IMR-90 (cell line): ENCODE results near the gene CLUH. TPM values are rescaled to one million over a fixed set of nuclear protein-coding genes. Genes with fewer than 3 reads are reported as not detected.
"Not testable (repeated sequence)": the region's sequence is repeated elsewhere in the genome, so short reads cannot be mapped to it uniquely, and the experiment has no call there.

ENCODE experiments used
- ATAC-seq: fragments of 200-7000 bp; cut with Tn5 transposase; 2 replicates; pipeline ENCODE4 v1.9.1; 2020; ENCODE audit warnings: low read depth, mild to moderate bottlenecking, moderate library complexity
- BruUV-seq: library from RNA; stranded (reverse); fragments of 400-500 nt; replicated peaks from 2 replicates; lab custom pipeline; 2021; lab: Mats Ljungman, UMichigan
- CTCF ChIA-PET: fragments of 300-600 bp; formaldehyde crosslinking; extraction: SDS; loops from one replicate; lab custom pipeline; 2021; ENCODE audit warnings: antibody characterized with exemption; lab: Yijun Ruan, JAX
- POLR2A ChIA-PET: fragments of 300-600 bp; sonication (Branson Sonifier 250); formaldehyde crosslinking; loops from one replicate; lab custom pipeline; 2022; ENCODE audit warnings: antibody characterized with exemption; ENCODE audit not compliant: unreplicated experiment; lab: Charles Lee
- DNase-seq: peaks from one replicate; pipeline ENCODE4 v3.0.0; 2013
- H2AFZ ChIP-seq: replicated peaks from 2 replicates; pipeline ENCODE3; 2013; ENCODE audit warnings: low read length, mild to moderate bottlenecking; ENCODE audit not compliant: poor library complexity
- H2AK5ac ChIP-seq: 2 replicates; pipeline ENCODE4 v1.6.1; 2013; ENCODE audit warnings: low read depth, low read length, inconsistent platforms
- H2AK9ac ChIP-seq: replicated peaks from 2 replicates; pipeline ENCODE3; 2013; ENCODE audit warnings: mild to moderate bottlenecking, low read depth, low read length, moderate library complexity; ENCODE audit not compliant: poor library complexity
- H2BK120ac ChIP-seq: 2 replicates; pipeline ENCODE4 v1.6.1; 2013; ENCODE audit warnings: low read depth, low read length, inconsistent platforms
- H2BK15ac ChIP-seq: 3 replicates; pipeline ENCODE4 v1.6.1; 2013; ENCODE audit warnings: low read depth, low read length, inconsistent platforms
- H2BK20ac ChIP-seq: 2 replicates; pipeline ENCODE4 v1.6.1; 2013; ENCODE audit warnings: low read depth, mild to moderate bottlenecking, inconsistent platforms, low read length, moderate library complexity
- H2BK5ac ChIP-seq: 2 replicates; pipeline ENCODE4 v1.6.1; 2013; ENCODE audit warnings: mild to moderate bottlenecking, low read depth, low read length, inconsistent platforms; ENCODE audit not compliant: poor library complexity, severe bottlenecking
- H3K14ac ChIP-seq: replicated peaks from 2 replicates; pipeline ENCODE4 v1.6.1; 2013; ENCODE audit warnings: low read depth, low read length, inconsistent platforms
- H3K18ac ChIP-seq: 2 replicates; pipeline ENCODE4 v1.6.1; 2013; ENCODE audit warnings: low read depth, low read length, control low read depth
- H3K23ac ChIP-seq: 2 replicates; pipeline ENCODE4 v1.6.1; 2013; ENCODE audit warnings: low read depth, low read length, inconsistent platforms
- H3K27ac ChIP-seq: 2 replicates; pipeline ENCODE4 v1.5.1; 2013; ENCODE audit warnings: mild to moderate bottlenecking, control low read depth, low read length; ENCODE audit not compliant: insufficient read depth
- H3K27me3 ChIP-seq: 2 replicates; pipeline ENCODE4 v1.6.1; 2013; ENCODE audit warnings: low read length; ENCODE audit not compliant: control insufficient read depth, insufficient read depth
- H3K36me3 ChIP-seq: 2 replicates; pipeline ENCODE4 v1.6.1; 2013; ENCODE audit warnings: low read length, mixed read lengths; ENCODE audit not compliant: control insufficient read depth, insufficient read depth
- H3K4ac ChIP-seq: 2 replicates; pipeline ENCODE4 v1.6.1; 2013; ENCODE audit warnings: low read depth, low read length, inconsistent platforms
- H3K4me1 ChIP-seq: 2 replicates; pipeline ENCODE4 v1.6.1; 2013; ENCODE audit warnings: low read length, mixed read lengths; ENCODE audit not compliant: control insufficient read depth, insufficient read depth
- H3K4me2 ChIP-seq: 2 replicates; pipeline ENCODE4 v1.6.1; 2013; ENCODE audit warnings: low read depth, mild to moderate bottlenecking, control low read depth, low read length, moderate library complexity
- H3K4me3 ChIP-seq: 2 replicates; pipeline ENCODE4 v1.5.1; 2013; ENCODE audit warnings: low read depth, mild to moderate bottlenecking, control low read depth, low read length, moderate library complexity; ENCODE audit not compliant: insufficient read depth
- H3K56ac ChIP-seq: 2 replicates; pipeline ENCODE4 v1.6.1; 2013; ENCODE audit warnings: low read length, inconsistent platforms; ENCODE audit not compliant: insufficient read depth; ENCODE audit errors: extremely low read depth
- H3K79me1 ChIP-seq, 2 experiments: 2 replicates each; pipeline ENCODE4 v1.6.1; 2013; ENCODE audit warnings: low read length in 2 of 2, inconsistent platforms in 1 of 2, low read depth in 1 of 2
- H3K9ac ChIP-seq: 2 replicates; pipeline ENCODE4 v1.6.1; 2013; ENCODE audit warnings: low read depth, low read length, control low read depth
- H3K9me1 ChIP-seq: 2 replicates; pipeline ENCODE4 v1.6.1; 2013; ENCODE audit warnings: low read length, inconsistent platforms; ENCODE audit not compliant: insufficient read depth
- H3K9me3 ChIP-seq: 2 replicates; pipeline ENCODE4 v1.6.1; 2013; ENCODE audit warnings: low read length; ENCODE audit not compliant: control insufficient read depth, insufficient read depth
- H4K20me1 ChIP-seq: 2 replicates; pipeline ENCODE4 v1.6.1; 2013; ENCODE audit warnings: low read length, inconsistent platforms; ENCODE audit not compliant: insufficient read depth
- H4K5ac ChIP-seq: 2 replicates; pipeline ENCODE4 v1.6.1; 2013; ENCODE audit warnings: mild to moderate bottlenecking, low read depth, low read length, control low read depth
- H4K8ac ChIP-seq, 2 experiments: 2 replicates each; pipeline ENCODE4 v1.6.1; 2013; ENCODE audit warnings: low read depth in 2 of 2, low read length in 2 of 2, control low read depth in 1 of 2, inconsistent platforms in 1 of 2
- H4K91ac ChIP-seq: 2 replicates; pipeline ENCODE4 v1.6.1; 2013; ENCODE audit warnings: low read depth, low read length, inconsistent platforms; ENCODE audit not compliant: insufficient read depth
- WGBS, 2 experiments: methylation state at CpG; one replicate each; pipeline versions ENCODE4 v1.1.5 to v1.1.7; 2013; ENCODE audit warnings: missing lambda C conversion rate in 2 of 2; ENCODE audit not compliant: insufficient read length in 1 of 2; ENCODE audit errors: extremely low coverage in 2 of 2; 5-methylcytosine and 5-hydroxymethylcytosine counted together
- dilution Hi-C: fragments of 300-500 bp; cut with HindIII; formaldehyde crosslinking; loops from one replicate; pipeline ENCODE4 v1.14.3; 2018; ENCODE audit warnings: low sequenced_read_pairs; ENCODE audit not compliant: unreplicated experiment
- in situ Hi-C: fragments of 300-500 bp; cut with MboI; formaldehyde crosslinking; loops from 3 replicates; pipeline ENCODE4 v1.14.3; 2019; ENCODE audit warnings: low sequenced_read_pairs, inconsistent platforms, mixed read lengths
- intact Hi-C: fragments of 100-400 bp; cut with micrococcal nuclease; formaldehyde crosslinking; loops from 2 replicates; pipeline ENCODE4 v1.10.0; 2022
- polyA plus RNA-seq, 3 experiments: library from polyadenylated mRNA; depleted of rRNA; stranded (reverse); fragments of >200 nt; gene quantifications; 2 replicates each; pipeline ENCODE4 v1.2.3, GENCODE V29; 2012; ENCODE audit warnings: low replicate concordance in 1 of 3
- total RNA-seq: library from RNA; depleted of rRNA; stranded (reverse); fragments of >200 nt; gene quantifications from 2 replicates; pipeline ENCODE4 v1.2.3, GENCODE V29; 2012

CLUH gene
- total and polyA plus RNA-seq, 2 of the 4 experiments (the other 2 are of a cell fraction), result 12.9 to 42.0 TPM

DNA sequence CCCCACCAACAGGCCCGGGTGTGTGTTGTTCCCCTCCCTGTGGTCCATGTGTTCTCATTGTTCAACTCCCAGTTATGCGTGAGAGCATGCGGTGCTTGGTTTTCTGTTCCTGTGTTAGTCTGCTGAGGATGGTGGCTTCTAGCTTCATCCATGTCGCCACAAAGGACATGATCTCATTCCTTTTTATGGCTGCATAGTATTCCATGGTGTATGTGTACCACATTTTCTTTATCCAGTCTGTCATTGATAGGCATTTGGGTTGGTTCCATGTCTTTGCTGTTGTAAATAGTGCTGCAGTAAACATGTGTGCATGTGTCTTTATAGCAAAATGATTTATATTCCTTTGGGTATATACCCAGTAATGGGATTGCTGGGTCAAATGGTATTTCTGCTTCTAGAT, 51.2 kb downstream of the CLUH start:
- ATAC-seq, H4K5ac ChIP-seq, H3K4me3 ChIP-seq, H3K56ac ChIP-seq, H2BK15ac ChIP-seq, H3K27me3 ChIP-seq, H3K4ac ChIP-seq, H2BK5ac ChIP-seq, DNase-seq, H4K91ac ChIP-seq, H2BK120ac ChIP-seq, CTCF ChIA-PET, H4K8ac ChIP-seq, H2BK20ac ChIP-seq, H3K23ac ChIP-seq, H3K4me1 ChIP-seq, dilution Hi-C loops, H3K9ac ChIP-seq, H2AK9ac ChIP-seq, intact Hi-C loops, H3K18ac ChIP-seq, H2AFZ ChIP-seq, in situ Hi-C loops, BruUV-seq, H3K27ac ChIP-seq, H3K9me1 ChIP-seq, H3K4me2 ChIP-seq, H3K9me3 ChIP-seq, H2AK5ac ChIP-seq, H3K14ac ChIP-seq, POLR2A ChIA-PET: not testable (repeated sequence)
- Histone ChIP-seq H3K36me3 (peaks cover 14% of the 10 kb centered on the region), H4K20me1 (peaks cover 93% of the 10 kb centered on the region), H3K79me1 (peaks cover 6 to 53% of the 10 kb centered on the region in 2 experiments; a peak in 3 of 4 replicates)
- no CpG with 5 or more reads among the region's 4 CpGs for WGBS, 2 experiments
